K562 (cell line): ENCODE measurements around the gene ST3GAL3. TPM values are rescaled to one million over a fixed set of nuclear protein-coding genes. Genes with fewer than 3 reads are reported as not detected.

Experiments used
- ADNP ChIP-seq: fragments of 200-800 bp; sonication (Bioruptor generic); IDR thresholded peaks from 2 replicates; pipeline ENCODE4 v1.6.1; 2016; ENCODE audit warnings: missing genetic modification characterization, missing compliant biosample characterization
- CAMTA2 ChIP-seq: fragments of 250-450 bp; sonication (Bioruptor Pico); conservative IDR thresholded peaks from 2 replicates; pipeline ENCODE4 v1.5.1; 2022
- CBX3 ChIP-seq, 2 experiments: IDR thresholded peaks; 1 replicate in 1 of 2; 2 replicates in 1 of 2; pipeline ENCODE4 v1.6.1; 2012; ENCODE audit warnings: inconsistent platforms in 2 of 2, low read length in 2 of 2, borderline replicate concordance in 1 of 2, control low read depth in 1 of 2
- CTBP1 ChIP-seq: fragments of 450-650 bp; IDR thresholded peaks from 2 replicates; pipeline ENCODE4 v1.6.1; 2016; ENCODE audit warnings: borderline replicate concordance
- ESRRA ChIP-seq: fragments of 450-650 bp; IDR thresholded peaks from 2 replicates; pipeline ENCODE4 v1.6.1; 2014; ENCODE audit warnings: low read depth, mild to moderate bottlenecking, moderate library complexity, borderline replicate concordance
- ETV1 ChIP-seq: fragments of 450-650 bp; conservative IDR thresholded peaks from 2 replicates; pipeline ENCODE4 v1.6.1; 2016; ENCODE audit warnings: missing genetic modification characterization, control low read depth, low read depth, missing compliant biosample characterization
- HCFC1 ChIP-seq: IDR thresholded peaks from 2 replicates; pipeline ENCODE4 v1.6.1; 2012; ENCODE audit warnings: low read depth, low read length, improper control_type of control experiment
- HDAC1 ChIP-seq, 2 experiments: fragments of 450-650 bp; IDR thresholded peaks; 2 replicates each; pipeline ENCODE4 v1.6.1; 2016 to 2017; ENCODE audit warnings: inconsistent platforms in 1 of 2, mild to moderate bottlenecking in 1 of 2, moderate library complexity in 1 of 2
- HMGXB4 ChIP-seq: sonication (generic); formaldehyde crosslinking; IDR thresholded peaks from 2 replicates; pipeline ENCODE4 v1.8.1; 2023; ENCODE audit warnings: mild to moderate bottlenecking, missing genetic modification reagents
- KDM1A ChIP-seq, 2 experiments: fragments of 450-650 bp; IDR thresholded peaks; 2 replicates each; pipeline ENCODE4 v1.6.1; 2016; ENCODE audit warnings: mild to moderate bottlenecking in 2 of 2
- POLR2AphosphoS2 ChIP-seq: IDR thresholded peaks from 2 replicates; pipeline ENCODE4 v1.6.1; 2012; ENCODE audit warnings: low read length, improper control_type of control experiment
- RBM22 ChIP-seq: fragments of 200-400 bp; formaldehyde crosslinking; IDR thresholded peaks from 2 replicates; pipeline ENCODE4 v1.6.1; 2018; ENCODE audit warnings: low read length, low read depth; ENCODE audit not compliant: poor library complexity, severe bottlenecking
- SRF ChIP-seq, 2 experiments: fragments of 250-450, 450-650 bp in 1 of 2; sonication (Bioruptor Pico) in 1 of 2; sonication (generic) in 1 of 2; formaldehyde crosslinking; IDR thresholded peaks; 2 replicates each; pipeline versions ENCODE4 v1.5.0 to v1.5.1; 2020 to 2022; ENCODE audit warnings: mild to moderate bottlenecking in 1 of 2, missing genetic modification reagents in 1 of 2
- TFAM ChIP-seq: fragments of 250-450 bp; sonication (Bioruptor Pico); conservative IDR thresholded peaks from 2 replicates; pipeline ENCODE4 v1.5.0; 2021; ENCODE audit warnings: mild to moderate bottlenecking, moderate library complexity
- TGIF2 ChIP-seq: sonication (generic); formaldehyde crosslinking; IDR thresholded peaks from 2 replicates; pipeline ENCODE4 v1.8.1; 2022; ENCODE audit warnings: mild to moderate bottlenecking, missing genetic modification reagents, moderate library complexity
- ZHX1 ChIP-seq: fragments of 150-350 bp; conservative IDR thresholded peaks from 2 replicates; pipeline ENCODE4 v1.6.1; 2014; ENCODE audit warnings: low read length
- ZNF140 ChIP-seq: fragments of 250-450 bp; sonication (Bioruptor Pico); IDR thresholded peaks from 2 replicates; pipeline ENCODE4 v1.8.0; 2021; ENCODE audit warnings: moderate library complexity, mild to moderate bottlenecking, inconsistent platforms
- ZNF263 ChIP-seq: sonication (generic); formaldehyde crosslinking; IDR thresholded peaks from 2 replicates; pipeline ENCODE4 v1.8.0; 2022; ENCODE audit warnings: mild to moderate bottlenecking, missing genetic modification reagents, borderline replicate concordance
- ZNF518B ChIP-seq: fragments of 250-450 bp; sonication (Bioruptor Pico); IDR thresholded peaks from 2 replicates; pipeline ENCODE4 v1.5.0; 2021; ENCODE audit warnings: mild to moderate bottlenecking, moderate library complexity
- ZNF584 ChIP-seq: fragments of 200-800 bp; sonication (Bioruptor generic); IDR thresholded peaks from 2 replicates; pipeline ENCODE4 v1.6.1; 2016; ENCODE audit warnings: low read depth, mild to moderate bottlenecking, missing genetic modification characterization, missing compliant biosample characterization
- polyA plus RNA-seq, 8 experiments: library from polyadenylated mRNA; depleted of rRNA in 4 of 8; stranded (reverse) in 5 of 8; unstranded in 3 of 8; fragments of >200 nt; fragmentation: Nextera tagmentation in 2 of 8; fragmentation: Illumina TruSeq in 1 of 8; extraction: Ambion mirVana in 2 of 8; extraction: Trizol in 1 of 8; gene quantifications; 2 replicates each; pipeline versions ENCODE4 v1.2.1 to v1.2.3, GENCODE V29; 2011 to 2014; ENCODE audit warnings: inconsistent platforms in 1 of 8, missing spikeins in 1 of 8
- total RNA-seq, 7 experiments: library from RNA; depleted of rRNA in 6 of 7; stranded (reverse); fragments of >200 nt in 6 of 7; fragmentation: Illumina TruSeq in 2 of 7; extraction: Trizol in 2 of 7; gene quantifications; 2 replicates each; pipeline versions ENCODE4 v1.2.1 to v1.2.3, GENCODE V29; 2011 to 2021; ENCODE audit warnings: low replicate concordance in 1 of 7

The ST3GAL3 gene
- total and polyA plus RNA-seq, 9 of the 15 experiments (the other 6 are each of a cell fraction or from before 2014, with no cell fraction given): 1.2 to 18.9 (median 11.0) TPM

- TF ChIP-seq ZHX1 (no peak), HDAC1 (IDR thresholded peaks at IDR 0.05) (peak in 1 of 2 experiments; percentile 87; a peak in 2 of 4 replicates), ZNF518B (CRISPR knock-in tag) (no peak), TFAM (CRISPR knock-in tag) (no peak), TGIF2 (CRISPR knock-in tag) (no peak), ZNF584 (CRISPR knock-in tag) (no peak), RBM22 (peak; percentile 69), CTBP1 (peak; percentile 99), KDM1A (IDR thresholded peaks at IDR 0.05) (no peak), POLR2AphosphoS2 (peak; percentile 86; the same call in 1 of the 2 replicates), SRF (CRISPR knock-in tag; IDR thresholded peaks at IDR 0.05) (peak; percentile 34 to 40; a peak in 1 of 4 replicates), ESRRA (peak; percentile 68; the same call in 1 of the 2 replicates), ZNF140 (CRISPR knock-in tag) (no peak), HMGXB4 (CRISPR knock-in tag) (peak; percentile 43; the same call in 1 of the 2 replicates), ETV1 (tag) (no peak), CBX3 (IDR thresholded peaks at IDR 0.05; ENCODE audit: borderline replicate concordance in 1 of 2, low read length in 2 of 2) (0 out of 3 replicates have a peak, but pooled peaks of 1 of the 2 experiments have one; percentile 54), HCFC1 (peak; percentile 71), ZNF263 (CRISPR knock-in tag) (peak; percentile 59; the same call in 1 of the 2 replicates), CAMTA2 (0 out of 2 replicates have a peak, but pooled peaks have one; percentile 75), ADNP (no peak)
Measured at GRCh38 chr1:43707190-43708001, at the start of gene ST3GAL3 (continued).
